ENCODE measurements around the gene NEU4. TPM values are rescaled to one million over a fixed set of nuclear protein-coding genes. Genes with fewer than 3 reads are reported as not detected.
A peak's percentile ranks its signal among the peaks of the same experiment; 100 is the strongest.

NEU4 gene
- total and polyA plus RNA-seq, 2 of the 4 experiments (the other 2 are of a cell fraction): not detected

GRCh38 chr2:241793385-241793784 lies 15.6 kb upstream of the NEU4 start:
- H3K9me1 ChIP-seq (ENCODE audit: insufficient read depth, low read length): no peaks in the 10 kb centered on the region
- no peak overlapping the region for H2AK9ac ChIP-seq (replicated peaks; ENCODE audit: low read depth, low read length, poor library complexity)
- H2BK5ac ChIP-seq (ENCODE audit: low read depth, low read length, poor library complexity, severe bottlenecking): peak overlapping the region; percentile 45
- H3K9ac ChIP-seq (ENCODE audit: low read depth, low read length): no peak overlapping the region
- H2AK5ac ChIP-seq (ENCODE audit: low read depth, low read length): no peak overlapping the region
- WGBS, 2 experiments (ENCODE audit: extremely low coverage in 2 of 2, insufficient read length in 1 of 2): 87% methylated on average over 5 of the region's 5 CpGs; no CpG with 5 or more reads in 1 of the 2 experiments
- no peak overlapping the region for H3K56ac ChIP-seq (ENCODE audit: extremely low read depth, insufficient read depth, low read length)
- H4K20me1 ChIP-seq (ENCODE audit: insufficient read depth, low read length): no peaks in the 10 kb centered on the region; the same call in 1 of the 2 replicates
- in situ Hi-C loops (cut with MboI; ENCODE audit: low sequenced_read_pairs) (no loop called here), dilution Hi-C loops (cut with HindIII; ENCODE audit: low sequenced_read_pairs, unreplicated experiment) (no loop called here), intact Hi-C loops (cut with micrococcal nuclease) (loop anchor here (5.0 kb wide), 1 partner anchor 39 kb away; no protein-coding TSS in a partner anchor)
- no peak overlapping the region for H4K8ac ChIP-seq (ENCODE audit: low read depth in 2 of 2, low read length in 2 of 2)
- no peak overlapping the region for H3K14ac ChIP-seq (replicated peaks; ENCODE audit: low read depth, low read length)
- TF ChIP-seq CEBPB (IDR thresholded peaks at IDR 0.05; ENCODE audit: low read depth, low read length) (no peak), MXI1 (IDR thresholded peaks at IDR 0.05; ENCODE audit: borderline replicate concordance, low read depth, low read length) (no peak), RCOR1 (IDR thresholded peaks at IDR 0.05; ENCODE audit: insufficient replicate concordance, low read length) (no peak), MAZ (IDR thresholded peaks at IDR 0.05; ENCODE audit: borderline replicate concordance, low read depth, low read length) (no peak), SMC3 (IDR thresholded peaks at IDR 0.05; ENCODE audit: low read depth, low read length) (no peak), BHLHE40 (IDR thresholded peaks at IDR 0.05; ENCODE audit: low read depth, low read length) (no peak), CHD1 (IDR thresholded peaks at IDR 0.05; ENCODE audit: low read depth, low read length) (no peak), ELK1 (IDR thresholded peaks at IDR 0.05; ENCODE audit: borderline replicate concordance, low read depth, low read length) (no peak), NFE2L2 (IDR thresholded peaks at IDR 0.05; ENCODE audit: low read depth, low read length) (no peak), POLR2A (IDR thresholded peaks at IDR 0.05; ENCODE audit: low read depth, low read length) (no peak), CTCF (conservative IDR thresholded peaks at IDR 0.05; ENCODE audit: low read depth, low read length) (no peak), RAD21 (IDR thresholded peaks at IDR 0.05; ENCODE audit: low read length) (no peak), MAFK (IDR thresholded peaks at IDR 0.05; ENCODE audit: low read depth, low read length) (no peak), USF2 (IDR thresholded peaks at IDR 0.05; ENCODE audit: low read depth, low read length) (no peak)
- no peak overlapping the region for H2BK15ac ChIP-seq (ENCODE audit: low read depth, low read length)
- no peak overlapping the region for H2BK120ac ChIP-seq (ENCODE audit: low read depth, low read length)
- H3K79me1 ChIP-seq (ENCODE audit: low read depth in 1 of 2, low read length in 2 of 2): no peaks in the 10 kb centered on the region
- POLR2A ChIA-PET (ENCODE audit: unreplicated experiment): no interaction called here
- H3K4ac ChIP-seq (ENCODE audit: low read depth, low read length): no peak overlapping the region
- no peak overlapping the region for H3K18ac ChIP-seq (ENCODE audit: low read depth, low read length)
- CTCF ChIA-PET: no interaction called here
- H3K23ac ChIP-seq (ENCODE audit: low read depth, low read length): no peak overlapping the region
- H3K27ac ChIP-seq (ENCODE audit: insufficient read depth, low read length): no peak overlapping the region
- H3K27me3 ChIP-seq (ENCODE audit: control insufficient read depth, insufficient read depth, low read length): peaks cover 11% of the 10 kb centered on the region; the same call in 1 of the 2 replicates
- H3K4me2 ChIP-seq (ENCODE audit: low read depth, low read length): no peak overlapping the region
- BruUV-seq (replicated peaks): no TSS peak
- DNase-seq: no peak
- no peak for ATAC-seq (ENCODE audit: low read depth)
- H3K9me3 ChIP-seq (ENCODE audit: control insufficient read depth, insufficient read depth, low read length): 0 out of 2 replicates have a peak, but pooled peaks cover 2% of the 10 kb centered on the region
- no peak overlapping the region for H3K4me3 ChIP-seq (ENCODE audit: insufficient read depth, low read depth, low read length)
- H4K5ac ChIP-seq (ENCODE audit: low read depth, low read length): no peak overlapping the region
- H2AFZ ChIP-seq (replicated peaks; ENCODE audit: low read length, poor library complexity): no peak overlapping the region
- no peaks in the 10 kb centered on the region for H3K36me3 ChIP-seq (ENCODE audit: control insufficient read depth, insufficient read depth, low read length)
- no peaks in the 10 kb centered on the region for H3K4me1 ChIP-seq (ENCODE audit: control insufficient read depth, insufficient read depth, low read length)
- H2BK20ac ChIP-seq (ENCODE audit: low read depth, low read length): no peak overlapping the region
- H4K91ac ChIP-seq (ENCODE audit: insufficient read depth, low read depth, low read length): no peak overlapping the region
